Caco-2 (cell line): ENCODE results near the gene PRR16. TPM values are rescaled to one million over a fixed set of nuclear protein-coding genes. Genes with fewer than 3 reads are reported as not detected.

ENCODE experiments used
- BruUV-seq: library from RNA; stranded (reverse); fragments of 400-500 nt; replicated peaks from 2 replicates; lab custom pipeline; 2021; lab: Mats Ljungman, UMichigan
- CTCF ChIA-PET: fragments of 300-600 bp; sonication (Branson Sonifier 250); formaldehyde crosslinking; loops from one replicate; lab custom pipeline; 2022; ENCODE audit warnings: antibody characterized with exemption; lab: Charles Lee
- POLR2A ChIA-PET: fragments of 300-600 bp; sonication (Branson Sonifier 250); formaldehyde crosslinking; loops from one replicate; lab custom pipeline; 2022; ENCODE audit warnings: antibody characterized with exemption; lab: Charles Lee
- DNase-seq, 2 experiments: peaks; one replicate each; pipeline versions ENCODE4 v3.0.0 to v3.0.0-alpha.2; 2020 to 2022
- H3K27me3 ChIP-seq: replicated peaks from 2 replicates; pipeline ENCODE4 v1.6.0; 2011; ENCODE audit warnings: low read length; ENCODE audit not compliant: control insufficient read depth, insufficient read depth
- H3K36me3 ChIP-seq: 2 replicates; pipeline ENCODE4 v1.5.1; 2011; ENCODE audit warnings: low read length; ENCODE audit not compliant: control insufficient read depth, insufficient read depth
- H3K4me1 ChIP-seq: fragments of 250-450 bp; sonication (Bioruptor Pico); 2 replicates; pipeline ENCODE4 v1.5.1; 2020; ENCODE audit warnings: mild to moderate bottlenecking
- H3K4me3 ChIP-seq: 2 replicates; pipeline ENCODE4 v1.5.1; 2011; ENCODE audit warnings: low read depth, mild to moderate bottlenecking, control low read depth, low read length
- H3K9me3 ChIP-seq: fragments of 250-450 bp; sonication (Bioruptor Pico); 2 replicates; pipeline ENCODE4 v1.5.1; 2020; ENCODE audit warnings: mild to moderate bottlenecking, moderate library complexity
- H3K27ac Mint-ChIP-seq: one replicate; pipeline ENCODE4 v1.8.0; 2022; ENCODE audit warnings: mixed read lengths; ENCODE audit not compliant: unreplicated experiment
- H3K27me3 Mint-ChIP-seq: one replicate; pipeline ENCODE4 v1.8.0; 2022; ENCODE audit warnings: mixed read lengths; ENCODE audit not compliant: insufficient read depth, unreplicated experiment
- H3K36me3 Mint-ChIP-seq: one replicate; pipeline ENCODE4 v1.8.0; 2022; ENCODE audit warnings: mild to moderate bottlenecking, mixed read lengths; ENCODE audit not compliant: insufficient read depth, unreplicated experiment
- H3K4me1 Mint-ChIP-seq: one replicate; pipeline ENCODE4 v1.8.0; 2022; ENCODE audit warnings: low read depth, mixed read lengths; ENCODE audit not compliant: unreplicated experiment
- H3K4me3 Mint-ChIP-seq: one replicate; pipeline ENCODE4 v1.8.0; 2022; ENCODE audit warnings: mild to moderate bottlenecking, moderate library complexity, mixed read lengths; ENCODE audit not compliant: unreplicated experiment
- H3K9me3 Mint-ChIP-seq: one replicate; pipeline ENCODE4 v1.8.0; 2022; ENCODE audit warnings: mixed read lengths; ENCODE audit not compliant: unreplicated experiment
- intact Hi-C: fragments of 100-400 bp; cut with micrococcal nuclease; formaldehyde crosslinking; loops from one replicate; pipeline ENCODE4 v1.10.0; 2022; ENCODE audit not compliant: unreplicated experiment
- total RNA-seq: library from RNA; stranded (reverse); gene quantifications from 2 replicates; pipeline ENCODE4 v1.2.3, GENCODE V29; 2022
- TF ChIP-seq, protein P1 (sequence below), 2 experiments: fragments of 200-600 bp in 1 of 2; IDR thresholded peaks; 1 replicate in 1 of 2; 2 replicates in 1 of 2; pipeline versions ENCODE4 v1.5.1 to v1.8.0; 2011 to 2022; ENCODE audit warnings: antibody characterized with exemption in 1 of 2, control low read depth in 1 of 2, inconsistent platforms in 1 of 2, low read depth in 1 of 2, low read length in 1 of 2, mild to moderate bottlenecking in 1 of 2, moderate library complexity in 1 of 2; ENCODE audit not compliant: insufficient read depth in 1 of 2, severe bottlenecking in 1 of 2, unreplicated experiment in 1 of 2

PRR16 gene
- total RNA-seq, 1 experiment from 2014 or later = not detected

DNA sequence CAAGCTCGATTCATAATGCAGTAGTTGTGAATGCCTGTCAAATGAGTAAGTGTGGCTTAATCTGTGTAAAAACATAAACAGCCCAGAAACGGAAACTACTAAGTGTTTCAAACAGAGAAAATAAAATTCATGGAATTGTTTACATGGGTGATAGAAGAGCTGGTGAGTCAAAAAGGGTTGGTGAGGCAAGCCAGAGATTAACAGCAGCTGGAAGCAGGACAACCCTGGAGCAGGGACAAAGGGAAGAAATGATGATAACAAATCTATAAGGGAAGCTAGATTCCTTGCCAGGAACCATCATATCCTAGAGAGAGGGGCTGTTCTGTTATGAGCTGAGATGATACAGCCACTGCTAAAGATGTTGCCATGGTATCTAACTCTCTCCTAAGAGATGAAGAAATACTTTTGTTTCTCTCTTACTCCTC is 18.0 kb upstream of the PRR16 start:
- H3K4me3 Mint-ChIP-seq = no peak overlapping the region
- ChIA-PET CTCF (interaction anchor here (0.6 kb wide), 1 partner anchor 976 kb away, joined by 5 read pairs; no protein-coding TSS in a partner anchor), POLR2A (no interaction called here)
- DNase-seq = no peak
- TF ChIP-seq, protein P1, sequence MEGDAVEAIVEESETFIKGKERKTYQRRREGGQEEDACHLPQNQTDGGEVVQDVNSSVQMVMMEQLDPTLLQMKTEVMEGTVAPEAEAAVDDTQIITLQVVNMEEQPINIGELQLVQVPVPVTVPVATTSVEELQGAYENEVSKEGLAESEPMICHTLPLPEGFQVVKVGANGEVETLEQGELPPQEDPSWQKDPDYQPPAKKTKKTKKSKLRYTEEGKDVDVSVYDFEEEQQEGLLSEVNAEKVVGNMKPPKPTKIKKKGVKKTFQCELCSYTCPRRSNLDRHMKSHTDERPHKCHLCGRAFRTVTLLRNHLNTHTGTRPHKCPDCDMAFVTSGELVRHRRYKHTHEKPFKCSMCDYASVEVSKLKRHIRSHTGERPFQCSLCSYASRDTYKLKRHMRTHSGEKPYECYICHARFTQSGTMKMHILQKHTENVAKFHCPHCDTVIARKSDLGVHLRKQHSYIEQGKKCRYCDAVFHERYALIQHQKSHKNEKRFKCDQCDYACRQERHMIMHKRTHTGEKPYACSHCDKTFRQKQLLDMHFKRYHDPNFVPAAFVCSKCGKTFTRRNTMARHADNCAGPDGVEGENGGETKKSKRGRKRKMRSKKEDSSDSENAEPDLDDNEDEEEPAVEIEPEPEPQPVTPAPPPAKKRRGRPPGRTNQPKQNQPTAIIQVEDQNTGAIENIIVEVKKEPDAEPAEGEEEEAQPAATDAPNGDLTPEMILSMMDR (IDR thresholded peaks at IDR 0.05; ENCODE audit: insufficient read depth in 1 of 2, low read depth in 1 of 2, low read length in 1 of 2, severe bottlenecking in 1 of 2, unreplicated experiment in 1 of 2) = no peak
- no TSS peak for BruUV-seq
- no peaks in the 10 kb centered on the region for H3K4me1 ChIP-seq
- intact Hi-C loops = no loop called here
- peaks cover 2% of the 10 kb centered on the region for H3K27me3 Mint-ChIP-seq
- H3K9me3 Mint-ChIP-seq = no peaks in the 10 kb centered on the region
- H3K27ac Mint-ChIP-seq = no peak overlapping the region
- H3K4me3 ChIP-seq = no peak overlapping the region
- no peaks in the 10 kb centered on the region for H3K9me3 ChIP-seq
- H3K36me3 Mint-ChIP-seq = no peaks in the 10 kb centered on the region
- H3K4me1 Mint-ChIP-seq = no peaks in the 10 kb centered on the region
- no peaks in the 10 kb centered on the region for H3K27me3 ChIP-seq
- no peaks in the 10 kb centered on the region for H3K36me3 ChIP-seq

DNA sequence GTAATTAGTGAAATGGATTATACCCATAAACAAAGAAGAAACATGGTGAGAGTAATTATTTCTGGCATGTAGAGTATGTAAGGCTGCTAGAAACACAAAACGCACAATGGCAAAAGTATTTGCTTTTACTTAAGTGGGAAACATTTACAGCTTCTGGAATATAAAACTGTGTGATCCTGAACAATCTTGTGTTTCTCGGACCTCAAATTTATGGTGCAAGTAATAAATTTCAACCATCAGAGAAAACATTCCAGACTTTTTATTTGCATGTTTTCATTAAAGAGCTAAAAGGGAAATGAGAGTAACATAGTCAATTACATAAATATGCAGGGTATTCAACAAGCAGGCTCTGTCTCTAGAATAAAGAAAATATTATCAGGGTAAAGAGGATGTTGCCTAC is 17.2 kb upstream of the PRR16 start:
- no TSS peak for BruUV-seq
- Mint-ChIP-seq H3K4me1 (no peaks in the 10 kb centered on the region), H3K9me3 (no peaks in the 10 kb centered on the region), H3K4me3 (no peak overlapping the region), H3K27me3 (peaks cover 2% of the 10 kb centered on the region), H3K36me3 (no peaks in the 10 kb centered on the region), H3K27ac (no peak overlapping the region)
- no peak for DNase-seq
- Histone ChIP-seq H3K9me3 (no peaks in the 10 kb centered on the region), H3K4me1 (no peaks in the 10 kb centered on the region), H3K4me3 (no peak overlapping the region), H3K36me3 (no peaks in the 10 kb centered on the region), H3K27me3 (no peaks in the 10 kb centered on the region)
- CTCF ChIA-PET = no interaction called here
- POLR2A ChIA-PET = no interaction called here
- TF ChIP-seq, protein P1 (IDR thresholded peaks at IDR 0.05; ENCODE audit: insufficient read depth in 1 of 2, low read depth in 1 of 2, low read length in 1 of 2, severe bottlenecking in 1 of 2, unreplicated experiment in 1 of 2) = no peak
- intact Hi-C loops = no loop called here

DNA sequence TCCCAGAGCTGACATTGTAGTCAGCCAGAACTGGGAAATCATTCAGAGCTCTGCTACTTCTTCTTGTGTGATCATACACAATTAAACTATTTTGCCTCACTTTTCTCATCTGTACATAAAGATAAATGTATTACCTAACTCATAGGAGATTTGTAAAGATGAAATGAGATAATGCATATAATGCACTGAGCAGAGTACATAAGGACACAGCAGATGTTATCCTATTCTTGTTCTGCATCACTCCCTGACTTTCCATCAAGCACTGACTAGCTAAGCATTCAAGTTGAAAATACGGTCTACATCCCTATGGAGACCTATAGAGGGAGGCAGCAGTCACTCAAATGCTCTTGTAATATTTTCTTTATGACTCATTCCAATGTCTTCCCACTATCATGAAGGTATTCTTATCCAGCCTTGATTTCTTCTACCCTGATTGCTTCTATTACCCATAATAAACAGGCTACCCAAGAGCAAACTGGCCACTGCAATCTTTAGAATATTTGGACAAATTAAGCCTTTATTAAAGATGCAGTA is 16.3 kb upstream of the PRR16 start:
- Mint-ChIP-seq H3K27ac (no peak overlapping the region), H3K4me3 (no peak overlapping the region), H3K4me1 (no peaks in the 10 kb centered on the region), H3K36me3 (no peaks in the 10 kb centered on the region), H3K9me3 (no peaks in the 10 kb centered on the region), H3K27me3 (peaks cover 2% of the 10 kb centered on the region)
- H3K36me3 ChIP-seq = no peaks in the 10 kb centered on the region
- H3K4me1 ChIP-seq = no peaks in the 10 kb centered on the region
- no peaks in the 10 kb centered on the region for H3K9me3 ChIP-seq
- H3K4me3 ChIP-seq = no peak overlapping the region
- BruUV-seq = no TSS peak
- DNase-seq = no peak
- TF ChIP-seq, protein P1 (IDR thresholded peaks at IDR 0.05; ENCODE audit: insufficient read depth in 1 of 2, low read depth in 1 of 2, low read length in 1 of 2, severe bottlenecking in 1 of 2, unreplicated experiment in 1 of 2) = no peak
- ChIA-PET POLR2A (no interaction called here), CTCF (no interaction called here)
- no peaks in the 10 kb centered on the region for H3K27me3 ChIP-seq
- intact Hi-C loops = no loop called here
